H9 (cell line): ENCODE data around the gene RNU4-1. TPM values are rescaled to one million over a fixed set of nuclear protein-coding genes. Genes with fewer than 3 reads are reported as not detected.
A peak's percentile ranks its signal among the peaks of the same experiment; 100 is the strongest.

Source experiments
- DNase-seq: peaks from one replicate; pipeline ENCODE4 v3.0.0-alpha.2; 2017
- H2AFZ ChIP-seq: one replicate; pipeline ENCODE4 v1.6.1; 2013; ENCODE audit warnings: mild to moderate bottlenecking, low read length, control low read depth, moderate library complexity
- H2AK5ac ChIP-seq: 2 replicates; pipeline ENCODE4 v1.6.1; 2013; ENCODE audit warnings: low read length, control low read depth, mixed read lengths; ENCODE audit not compliant: insufficient read length
- H2BK120ac ChIP-seq: one replicate; pipeline ENCODE4 v1.6.1; 2013; ENCODE audit warnings: low read depth, mild to moderate bottlenecking, low read length, control low read depth, inconsistent platforms; ENCODE audit not compliant: poor library complexity, severe bottlenecking
- H2BK12ac ChIP-seq: 2 replicates; pipeline ENCODE4 v1.6.1; 2013; ENCODE audit warnings: low read length, control low read depth, mixed read lengths, low read depth; ENCODE audit not compliant: insufficient read length
- H2BK15ac ChIP-seq: 2 replicates; pipeline ENCODE4 v1.6.1; 2013; ENCODE audit warnings: low read depth, low read length, control low read depth
- H2BK20ac ChIP-seq: one replicate; pipeline ENCODE4 v1.6.1; 2013; ENCODE audit warnings: low read depth, mild to moderate bottlenecking, low read length, control low read depth, inconsistent platforms; ENCODE audit not compliant: poor library complexity, severe bottlenecking
- H2BK5ac ChIP-seq: 2 replicates; pipeline ENCODE4 v1.6.1; 2013; ENCODE audit warnings: low read length, control low read depth, mixed read lengths; ENCODE audit not compliant: insufficient read length
- H3K14ac ChIP-seq: 2 replicates; pipeline ENCODE4 v1.6.1; 2013; ENCODE audit warnings: low read length, control low read depth; ENCODE audit not compliant: insufficient read depth
- H3K18ac ChIP-seq: 2 replicates; pipeline ENCODE4 v1.6.1; 2013; ENCODE audit warnings: low read depth, mild to moderate bottlenecking, mixed read lengths, low read length, control low read depth; ENCODE audit not compliant: insufficient read length
- H3K23ac ChIP-seq: 2 replicates; pipeline ENCODE4 v1.6.1; 2013; ENCODE audit warnings: low read length, control low read depth, mixed read lengths, low read depth; ENCODE audit not compliant: insufficient read length
- H3K23me2 ChIP-seq: 2 replicates; pipeline ENCODE4 v1.6.1; 2013; ENCODE audit warnings: low read depth, mild to moderate bottlenecking, mixed read lengths, low read length, control low read depth; ENCODE audit not compliant: insufficient read length, poor library complexity, severe bottlenecking
- H3K27ac ChIP-seq: 2 replicates; pipeline ENCODE4 v1.5.1; 2013; ENCODE audit warnings: low read length, control low read depth, mixed read lengths, low read depth; ENCODE audit not compliant: insufficient read length
- H3K27me3 ChIP-seq: 2 replicates; pipeline ENCODE4 v1.6.1; 2013; ENCODE audit warnings: low read length, control low read depth, inconsistent platforms; ENCODE audit not compliant: insufficient read depth
- H3K4ac ChIP-seq: 2 replicates; pipeline ENCODE4 v1.6.1; 2013; ENCODE audit warnings: low read depth, mild to moderate bottlenecking, control low read depth, inconsistent platforms, low read length, moderate library complexity
- H3K4me1 ChIP-seq: 2 replicates; pipeline ENCODE4 v1.6.1; 2013; ENCODE audit warnings: low read length, control low read depth, inconsistent platforms; ENCODE audit not compliant: insufficient read depth
- H3K4me2 ChIP-seq: 2 replicates; pipeline ENCODE4 v1.6.1; 2013; ENCODE audit warnings: low read length, control low read depth, mixed read lengths; ENCODE audit not compliant: insufficient read length, insufficient read depth
- H3K56ac ChIP-seq: 2 replicates; pipeline ENCODE4 v1.6.1; 2013; ENCODE audit warnings: low read depth, mild to moderate bottlenecking, mixed read lengths, low read length, control low read depth; ENCODE audit not compliant: insufficient read length
- H3K79me1 ChIP-seq: 2 replicates; pipeline ENCODE4 v1.6.1; 2013; ENCODE audit warnings: low read depth, mild to moderate bottlenecking, moderate library complexity, low read length, control low read depth, inconsistent platforms; ENCODE audit not compliant: insufficient read depth, poor library complexity, severe bottlenecking
- H3K79me2 ChIP-seq: 2 replicates; pipeline ENCODE4 v1.6.1; 2013; ENCODE audit warnings: low read length, control low read depth, inconsistent platforms; ENCODE audit not compliant: insufficient read depth
- H3K9ac ChIP-seq: 2 replicates; pipeline ENCODE4 v1.6.1; 2013; ENCODE audit warnings: low read length, control low read depth, mixed read lengths; ENCODE audit not compliant: insufficient read length; ENCODE audit errors: extremely low read depth
- H3K9me3 ChIP-seq: one replicate; pipeline ENCODE4 v1.6.1; 2013; ENCODE audit warnings: low read depth, low read length, inconsistent platforms; ENCODE audit not compliant: control insufficient read depth
- H3T11ph ChIP-seq: one replicate; pipeline ENCODE4 v1.6.1; 2013; ENCODE audit warnings: mild to moderate bottlenecking, low read length, control low read depth, inconsistent platforms
- H4K20me1 ChIP-seq: one replicate; pipeline ENCODE4 v1.6.1; 2013; ENCODE audit not compliant: control insufficient read depth, insufficient read length, insufficient read depth
- H4K5ac ChIP-seq: 2 replicates; pipeline ENCODE4 v1.6.1; 2013; ENCODE audit warnings: low read depth, mild to moderate bottlenecking, mixed read lengths, low read length, control low read depth; ENCODE audit not compliant: insufficient read length
- H4K8ac ChIP-seq: replicated peaks from 2 replicates; pipeline ENCODE4 v1.6.1; 2013; ENCODE audit warnings: low read length, control low read depth, mixed read lengths, low read depth; ENCODE audit not compliant: insufficient read length
- H4K91ac ChIP-seq: 2 replicates; pipeline ENCODE4 v1.6.1; 2013; ENCODE audit warnings: low read depth, mild to moderate bottlenecking, moderate library complexity, mixed read lengths, low read length, control low read depth; ENCODE audit not compliant: insufficient read length
- H3K27ac Mint-ChIP-seq, 3 experiments: 2 replicates in 2 of 3; 3 replicates in 1 of 3; pipeline ENCODE4 v1.8.0; 2020 to 2021; ENCODE audit warnings: mixed read lengths in 3 of 3, mild to moderate bottlenecking in 1 of 3, moderate library complexity in 1 of 3
- H3K27me3 Mint-ChIP-seq: 2 replicates; pipeline ENCODE4 v1.8.0; 2021; ENCODE audit warnings: low read depth, mild to moderate bottlenecking, moderate library complexity, mixed read lengths
- H3K36me3 Mint-ChIP-seq, 3 experiments: 2 replicates in 2 of 3; 3 replicates in 1 of 3; pipeline ENCODE4 v1.8.0; 2020 to 2021; ENCODE audit warnings: low read depth in 3 of 3, mixed read lengths in 3 of 3; ENCODE audit not compliant: insufficient read depth in 1 of 3
- H3K4me1 Mint-ChIP-seq, 2 experiments: 2 replicates each; pipeline ENCODE4 v1.8.0; 2020; ENCODE audit warnings: mixed read lengths in 2 of 2
- H3K4me3 Mint-ChIP-seq, 2 experiments: 2 replicates in 1 of 2; 3 replicates in 1 of 2; pipeline ENCODE4 v1.8.0; 2020 to 2021; ENCODE audit warnings: mild to moderate bottlenecking in 2 of 2, mixed read lengths in 2 of 2, moderate library complexity in 1 of 2
- H3K9me3 Mint-ChIP-seq, 2 experiments: 2 replicates in 1 of 2; 3 replicates in 1 of 2; pipeline ENCODE4 v1.8.0; 2020; ENCODE audit warnings: mild to moderate bottlenecking in 2 of 2, mixed read lengths in 2 of 2, moderate library complexity in 1 of 2
- WGBS: extraction: QIAGEN DNeasy Blood & Tissue Kit; methylation state at CpG from one replicate; pipeline ENCODE4 v1.1.7; 2013; ENCODE audit warnings: missing lambda C conversion rate, low lambda C conversion rate, mixed read lengths; ENCODE audit not compliant: insufficient read length; ENCODE audit errors: extremely low coverage; 5-methylcytosine and 5-hydroxymethylcytosine counted together
- total RNA-seq: library from RNA; stranded (reverse); gene quantifications from 2 replicates; pipeline ENCODE4 v1.2.1, GENCODE V29; 2021
- TF ChIP-seq, protein P1 (sequence below): fragments of 200-600 bp; sonication (generic); conservative IDR thresholded peaks from 3 replicates; pipeline ENCODE4 v1.8.0; 2021; ENCODE audit warnings: antibody characterized with exemption, mild to moderate bottlenecking

RNU4-1 gene
- total RNA-seq, 1 experiment from 2014 or later, result 3,262 TPM

DNA sequence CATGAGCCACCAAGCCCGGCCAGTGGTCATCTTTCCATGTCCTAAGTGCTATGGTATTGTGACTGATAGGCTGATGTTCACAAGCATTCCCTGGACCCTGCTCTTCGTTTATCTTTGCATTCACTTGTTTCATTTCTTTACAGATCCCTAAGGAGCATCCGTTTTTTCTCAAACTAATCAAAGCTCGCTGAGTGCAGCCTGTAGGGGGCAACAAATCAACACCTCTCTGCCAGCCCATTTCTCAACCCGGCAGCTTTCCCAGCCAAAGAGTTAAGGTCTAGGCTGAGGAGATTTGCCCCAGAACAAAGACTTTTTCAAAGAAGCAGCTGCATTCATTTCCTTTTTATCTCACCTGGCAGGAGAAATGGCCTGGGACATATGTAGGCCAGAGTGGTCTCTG, 21.2 kb upstream of the RNU4-1 start:
- WGBS, result no CpG with 5 or more reads among the region's 5 CpGs
- Histone ChIP-seq H3K4me1 (no peaks in the 10 kb centered on the region), H3T11ph (no peak overlapping the region), H3K56ac (no peak overlapping the region), H2BK5ac (no peak overlapping the region), H2BK120ac (no peak overlapping the region), H2AK5ac (no peak overlapping the region), H2BK15ac (no peak overlapping the region), H2BK12ac (no peak overlapping the region), H4K91ac (no peak overlapping the region), H4K8ac (no peak overlapping the region), H3K9me3 (no peaks in the 10 kb centered on the region), H3K27ac (no peak overlapping the region), H4K20me1 (no peaks in the 10 kb centered on the region), H3K14ac (no peak overlapping the region), H2BK20ac (no peak overlapping the region), H3K18ac (no peak overlapping the region), H4K5ac (no peak overlapping the region), H3K27me3 (no peaks in the 10 kb centered on the region), H3K79me2 (no peaks in the 10 kb centered on the region), H3K4ac (no peak overlapping the region), H3K23me2 (peaks cover 3% of the 10 kb centered on the region), H3K4me2 (no peak overlapping the region), H3K79me1 (no peaks in the 10 kb centered on the region), H3K9ac (no peak overlapping the region), H3K23ac (no peak overlapping the region), H2AFZ (no peak overlapping the region)
- Mint-ChIP-seq H3K4me3 (no peak overlapping the region), H3K36me3 (no peaks in the 10 kb centered on the region), H3K27me3 (no peaks in the 10 kb centered on the region), H3K27ac (peak overlapping the region in 1 of 3 experiments; percentile 47; a peak in 1 of 7 replicates), H3K9me3 (no peaks in the 10 kb centered on the region), H3K4me1 (peaks cover 10 to 11% of the 10 kb centered on the region in 2 experiments)
- TF ChIP-seq, protein P1, sequence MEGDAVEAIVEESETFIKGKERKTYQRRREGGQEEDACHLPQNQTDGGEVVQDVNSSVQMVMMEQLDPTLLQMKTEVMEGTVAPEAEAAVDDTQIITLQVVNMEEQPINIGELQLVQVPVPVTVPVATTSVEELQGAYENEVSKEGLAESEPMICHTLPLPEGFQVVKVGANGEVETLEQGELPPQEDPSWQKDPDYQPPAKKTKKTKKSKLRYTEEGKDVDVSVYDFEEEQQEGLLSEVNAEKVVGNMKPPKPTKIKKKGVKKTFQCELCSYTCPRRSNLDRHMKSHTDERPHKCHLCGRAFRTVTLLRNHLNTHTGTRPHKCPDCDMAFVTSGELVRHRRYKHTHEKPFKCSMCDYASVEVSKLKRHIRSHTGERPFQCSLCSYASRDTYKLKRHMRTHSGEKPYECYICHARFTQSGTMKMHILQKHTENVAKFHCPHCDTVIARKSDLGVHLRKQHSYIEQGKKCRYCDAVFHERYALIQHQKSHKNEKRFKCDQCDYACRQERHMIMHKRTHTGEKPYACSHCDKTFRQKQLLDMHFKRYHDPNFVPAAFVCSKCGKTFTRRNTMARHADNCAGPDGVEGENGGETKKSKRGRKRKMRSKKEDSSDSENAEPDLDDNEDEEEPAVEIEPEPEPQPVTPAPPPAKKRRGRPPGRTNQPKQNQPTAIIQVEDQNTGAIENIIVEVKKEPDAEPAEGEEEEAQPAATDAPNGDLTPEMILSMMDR, result peak; percentile 71; the same call in 2 of the 3 replicates
- DNase-seq, result peak; percentile 80
